ENCODE measurements around the gene SH2B3.

GRCh38 chr12:111361073-111361716 is 44.5 kb upstream of the SH2B3 start:
- TF ChIP-seq GATA3 (IDR thresholded peaks at IDR 0.05; ENCODE audit: low read depth, low read length) (no peak), GATA2 (IDR thresholded peaks at IDR 0.05; ENCODE audit: low read depth, low read length) (no peak)
